Lung (tissue), 12 donors: ENCODE data around the gene SCYGR1. TPM values are rescaled to one million over a fixed set of nuclear protein-coding genes. Genes with fewer than 3 reads are reported as not detected.

Experiments
- ATAC-seq: fragments of 200-7000 bp; cut with Tn5 transposase; one replicate; pipeline ENCODE4 v1.9.1; 2020; ENCODE audit warnings: moderate number of reproducible peaks; ENCODE audit not compliant: insufficient read depth, low FRiP score
- DNase-seq, 3 donors: peaks; one replicate each; pipeline ENCODE4 v3.0.0-alpha.2; 2013 to 2017
- H3K27ac ChIP-seq, 2 donors: one replicate each; pipeline ENCODE4 v1.5.1; 2013; ENCODE audit warnings: mild to moderate bottlenecking in 2 of 2, moderate library complexity in 2 of 2, control low read depth in 1 of 2, inconsistent platforms in 1 of 2, low read depth in 1 of 2, low read length in 1 of 2
- H3K27me3 ChIP-seq, 3 donors: one replicate each; pipeline ENCODE4 v1.5.1; 2013; ENCODE audit warnings: low read length in 2 of 3; ENCODE audit not compliant: control insufficient read depth in 3 of 3, insufficient read depth in 3 of 3
- H3K36me3 ChIP-seq, 4 donors: one replicate each; pipeline ENCODE4 v1.5.1; 2013; ENCODE audit warnings: low read length in 4 of 4, mild to moderate bottlenecking in 1 of 4, moderate library complexity in 1 of 4; ENCODE audit not compliant: control insufficient read depth in 4 of 4, insufficient read depth in 4 of 4
- H3K4me1 ChIP-seq, 5 donors: one replicate each; pipeline ENCODE4 v1.5.1; 2013; ENCODE audit warnings: low read length in 5 of 5, mild to moderate bottlenecking in 2 of 5, moderate library complexity in 1 of 5; ENCODE audit not compliant: control insufficient read depth in 5 of 5, insufficient read depth in 5 of 5
- H3K4me3 ChIP-seq: one replicate; pipeline ENCODE4 v1.5.1; 2013; ENCODE audit warnings: mild to moderate bottlenecking, control low read depth, moderate library complexity
- H3K9ac ChIP-seq, 2 donors: one replicate each; pipeline ENCODE4 v1.5.1; 2013; ENCODE audit warnings: low read length in 2 of 2, control low read depth in 1 of 2; ENCODE audit not compliant: insufficient read depth in 1 of 2
- H3K9me3 ChIP-seq, 4 donors: one replicate each; pipeline ENCODE4 v1.5.1; 2013; ENCODE audit warnings: low read length in 3 of 4, mild to moderate bottlenecking in 1 of 4, moderate library complexity in 1 of 4; ENCODE audit not compliant: control insufficient read depth in 4 of 4, insufficient read depth in 3 of 4
- CTCF ChIP-seq: IDR thresholded peaks from 2 replicates; pipeline ENCODE4 v1.5.1; 2012; ENCODE audit warnings: mild to moderate bottlenecking; ENCODE audit errors: control extremely low read depth, extremely low read depth
- WGBS, 2 donors: extraction: QIAGEN DNeasy Blood & Tissue Kit; methylation state at CpG; one replicate each; pipeline ENCODE4 v1.1.7; 2013; 5-methylcytosine and 5-hydroxymethylcytosine counted together
- polyA plus RNA-seq, 2 donors: library from polyadenylated mRNA; stranded (reverse); fragments of 200-250 nt; gene quantifications; one replicate each; pipeline ENCODE4 v1.2.1, GENCODE V29; 2013
- total RNA-seq, 2 donors: library from RNA; depleted of rRNA in 1 of 2; stranded (reverse); fragments of >200 nt in 1 of 2; gene quantifications; one replicate each; pipeline ENCODE4 v1.2.1, GENCODE V29; 2014 to 2021
- donor health status: control.
- donor health status: control.
- donor health status: Bipolar disorder and iron deficiency.
- donor health status: healthy.
- donor health status: DM: yes; HTN: yes; CAD: no.

The SCYGR1 gene
- total and polyA plus RNA-seq, 4 donors, result not detected

GRCh38 chr2:227340106-227340505 lies 47.6 kb downstream of the SCYGR1 start:
- Histone ChIP-seq H3K27ac (no peak overlapping the region), H3K4me3 (no peak overlapping the region), H3K9ac (no peak overlapping the region), H3K36me3 (peaks cover 11 to 15% (median 13%) of the 10 kb centered on the region in 4 donors), H3K4me1 (no peaks in the 10 kb centered on the region), H3K9me3 (no peaks in the 10 kb centered on the region), H3K27me3 (no peaks in the 10 kb centered on the region)
- ATAC-seq (no peak), DNase-seq (no peak)
- no peak for TF ChIP-seq CTCF
- WGBS, 2 donors, result 78 to 80% methylated on average over 6 of the region's 6 CpGs

DNA sequence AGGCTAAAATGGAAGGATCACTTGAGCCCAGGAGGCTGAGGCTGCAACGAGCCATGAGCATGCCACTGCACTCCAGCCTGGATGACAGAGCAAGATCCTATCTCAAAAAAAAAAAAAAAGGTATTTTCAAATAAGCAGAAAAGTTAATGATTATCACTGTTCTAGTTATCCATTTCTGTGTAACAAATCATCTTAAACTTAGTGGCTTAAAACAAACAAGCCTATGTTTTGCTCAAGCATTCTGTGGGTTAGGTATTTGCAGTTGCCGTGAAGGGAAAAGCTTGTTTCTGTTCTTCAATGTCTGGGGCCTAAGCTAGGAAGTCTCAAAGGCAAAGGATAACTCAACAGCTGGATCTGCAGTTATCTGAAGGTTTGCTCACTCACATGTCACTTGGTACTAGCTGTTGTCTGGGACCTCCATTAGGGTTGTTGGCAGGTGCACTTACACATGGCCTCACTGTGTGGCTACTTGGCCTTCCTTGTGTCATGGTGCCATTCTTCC lies 48.6 kb downstream of the SCYGR1 start:
- Histone ChIP-seq H3K4me3 (no peak overlapping the region), H3K27ac (no peak overlapping the region), H3K9me3 (no peaks in the 10 kb centered on the region), H3K9ac (no peak overlapping the region), H3K4me1 (no peaks in the 10 kb centered on the region), H3K27me3 (no peaks in the 10 kb centered on the region), H3K36me3 (peaks cover 11 to 20% (median 17%) of the 10 kb centered on the region in 4 donors)
- no peak for ATAC-seq
- no peak for TF ChIP-seq CTCF
- WGBS, 2 donors, result 80 to 87% methylated on average over 2 of the region's 2 CpGs
- DNase-seq, result no peak

Other genes starting within 250 kb of the SCYGR1 start
- 10 to 100 TPM; 14.0 to 20.1 TPM for gene COL4A4, start 223.7 kb downstream of the SCYGR1 start, total RNA-seq
- gene COL4A4, start 223.7 kb downstream of the SCYGR1 start, polyA plus RNA-seq, result 1 to 10 TPM; 2.7 to 5.6 TPM
- gene COL4A3, start 223.3 kb downstream of the SCYGR1 start, total RNA-seq, result 10 to 100 TPM; 21.1 to 34.2 TPM
- gene COL4A3, start 223.3 kb downstream of the SCYGR1 start, polyA plus RNA-seq, result 10 to 100 TPM in 1 of 2 donors, 1 to 10 TPM in 1; 3.5 to 19.4 TPM
- 10 to 100 TPM; 47.0 to 90.6 TPM for gene MFF, start 62.7 kb downstream of the SCYGR1 start, total RNA-seq
- 10 to 100 TPM; 59.7 to 75.6 TPM for gene MFF, start 62.7 kb downstream of the SCYGR1 start, polyA plus RNA-seq
- not detected for gene TM4SF20, start 8.6 kb downstream of the SCYGR1 start, total RNA-seq
- gene TM4SF20, start 8.6 kb downstream of the SCYGR1 start, polyA plus RNA-seq, result under 1 TPM in 1 of 2 donors, not detected in 1; 0.09 TPM
- gene AGFG1, start 84.2 kb upstream of the SCYGR1 start, total RNA-seq, result 10 to 100 TPM; 58.9 to 90.2 TPM
- gene AGFG1, start 84.2 kb upstream of the SCYGR1 start, polyA plus RNA-seq, result 100 to 1,000 TPM in 1 of 2 donors, 10 to 100 TPM in 1; 22.4 to 142 TPM
- gene SCYGR2, start 210.9 kb upstream of the SCYGR1 start, total RNA-seq, result not detected
- not detected for gene SCYGR2, start 210.9 kb upstream of the SCYGR1 start, polyA plus RNA-seq
- not detected for gene SCYGR3, start 226.9 kb upstream of the SCYGR1 start, total RNA-seq
- not detected for gene SCYGR3, start 226.9 kb upstream of the SCYGR1 start, polyA plus RNA-seq
- gene SCYGR4, start 229.5 kb upstream of the SCYGR1 start, total RNA-seq, result not detected
- gene SCYGR4, start 229.5 kb upstream of the SCYGR1 start, polyA plus RNA-seq, result not detected